Measurements from ENCODE around the gene CACNB1. TPM values are rescaled to one million over a fixed set of nuclear protein-coding genes. Genes with fewer than 3 reads are reported as not detected.

Gene CACNB1
- polyA plus RNA-seq, 6 donors from 2014 or later = 0.09 to 0.32 TPM; not detected in 4

DNA sequence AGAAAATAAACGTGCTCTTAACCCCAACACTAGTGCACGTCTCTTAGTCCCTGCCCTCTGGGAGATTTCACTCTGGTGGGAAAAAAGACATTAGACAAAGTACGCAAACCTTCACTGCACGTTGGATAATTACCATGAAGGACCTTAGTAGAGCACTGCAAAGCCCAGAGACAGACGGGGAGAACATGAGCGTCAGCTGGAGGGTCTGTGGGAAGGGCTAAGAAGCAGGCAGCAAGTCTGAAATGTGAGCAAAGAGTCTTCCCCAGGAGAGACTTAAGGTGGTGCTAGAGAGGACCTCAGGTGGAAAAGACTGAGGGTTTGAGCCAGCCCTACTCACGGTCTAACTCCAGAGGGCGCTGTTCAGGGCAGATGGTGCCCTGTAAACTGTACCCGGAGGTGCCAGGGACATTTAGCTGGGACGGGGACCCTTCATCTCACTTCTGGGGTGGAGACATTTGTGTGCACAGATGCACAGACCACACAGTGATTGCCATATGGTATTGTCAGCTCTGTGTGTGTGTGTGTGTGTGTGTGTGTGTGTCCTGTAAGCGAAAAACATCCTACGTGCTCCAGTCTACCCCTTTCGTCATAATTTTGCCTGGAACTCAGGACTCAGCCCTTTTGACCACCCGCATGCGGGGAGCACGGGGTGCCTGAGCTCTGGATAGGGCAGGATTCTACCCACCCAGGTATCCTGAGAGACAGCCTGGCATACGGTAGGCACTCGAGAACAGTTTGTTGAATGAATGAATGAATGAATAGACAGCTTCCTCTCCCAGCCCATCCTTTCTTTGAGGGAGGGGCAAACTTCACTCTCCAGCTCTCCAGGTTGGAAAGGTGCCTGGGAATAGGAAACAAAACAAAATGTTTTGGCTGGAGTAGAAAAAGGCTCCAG lies 38.3 kb upstream of the CACNB1 start:
- peak; percentile 29 to 40 for ATAC-seq (ENCODE audit: low read depth in 2 of 2)
- DNase-seq = no peak
- Mint-ChIP-seq H3K9me3 (no peaks in the 10 kb centered on the region), H3K27ac (peak overlapping the region in 1 of 6 donors; percentile 6), H3K36me3 (no peaks in the 10 kb centered on the region), H3K4me3 (peak overlapping the region in 1 of 8 donors; percentile 29), H3K27me3 (peaks cover 17 to 32% (median 25%) of the 10 kb centered on the region in 3 donors), H3K4me1 (peaks cover 28 to 37% (median 28%) of the 10 kb centered on the region in 3 donors)

GRCh38 chr17:39231591-39232551 lies 34.4 kb upstream of the CACNB1 start:
- H3K36me3 Mint-ChIP-seq = no peaks in the 10 kb centered on the region
- H3K9me3 Mint-ChIP-seq = no peaks in the 10 kb centered on the region
- ATAC-seq (ENCODE audit: low read depth in 2 of 2) = peak; percentile 86 to 88
- peak overlapping the region in 6 of 8 donors; percentile 4 to 85 (median 50) for H3K4me3 Mint-ChIP-seq
- peaks cover 10 to 18% (median 13%) of the 10 kb centered on the region in 3 donors for H3K4me1 Mint-ChIP-seq
- DNase-seq = peak; percentile 59
- peaks cover 28 to 48% (median 41%) of the 10 kb centered on the region in 3 donors for H3K27me3 Mint-ChIP-seq
- peak overlapping the region in 5 of 6 donors; percentile 34 to 86 (median 64) for H3K27ac Mint-ChIP-seq

DNA sequence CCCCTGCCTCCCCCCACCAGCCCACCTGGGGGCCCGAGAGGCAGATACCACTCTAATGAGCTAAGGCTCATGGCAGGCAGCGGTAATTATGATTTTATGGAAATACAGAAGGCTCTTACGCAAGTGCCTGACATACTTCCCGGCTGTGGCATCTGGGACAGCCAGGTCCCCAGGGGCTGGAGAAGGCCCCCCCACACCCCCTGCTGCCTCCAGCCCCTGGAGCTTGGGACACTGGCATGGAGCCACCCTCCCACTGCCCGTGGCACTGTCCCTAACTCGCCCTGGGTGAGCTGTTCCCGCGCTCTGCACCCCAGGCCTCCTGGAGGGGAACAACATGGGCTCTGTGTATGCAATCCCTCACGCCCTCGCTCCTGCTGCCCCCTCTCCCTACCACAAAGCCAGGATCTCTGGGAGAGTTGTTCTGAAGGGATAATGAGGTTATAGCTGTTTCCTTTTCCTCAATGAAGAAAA lies 33.7 kb upstream of the CACNB1 start:
- H3K4me3 Mint-ChIP-seq = peak overlapping the region in 2 of 8 donors; percentile 9 to 58
- H3K27ac Mint-ChIP-seq = peak overlapping the region in 2 of 6 donors; percentile 34 to 67
- H3K9me3 Mint-ChIP-seq = peaks cover 0 to 1% (median 0%) of the 10 kb centered on the region in 7 donors
- no peaks in the 10 kb centered on the region for H3K36me3 Mint-ChIP-seq
- ATAC-seq (ENCODE audit: low read depth in 2 of 2) (no peak), DNase-seq (no peak)
- H3K4me1 Mint-ChIP-seq = peaks cover 13 to 20% (median 16%) of the 10 kb centered on the region in 3 donors
- H3K27me3 Mint-ChIP-seq = peaks cover 30 to 50% (median 44%) of the 10 kb centered on the region in 3 donors

DNA sequence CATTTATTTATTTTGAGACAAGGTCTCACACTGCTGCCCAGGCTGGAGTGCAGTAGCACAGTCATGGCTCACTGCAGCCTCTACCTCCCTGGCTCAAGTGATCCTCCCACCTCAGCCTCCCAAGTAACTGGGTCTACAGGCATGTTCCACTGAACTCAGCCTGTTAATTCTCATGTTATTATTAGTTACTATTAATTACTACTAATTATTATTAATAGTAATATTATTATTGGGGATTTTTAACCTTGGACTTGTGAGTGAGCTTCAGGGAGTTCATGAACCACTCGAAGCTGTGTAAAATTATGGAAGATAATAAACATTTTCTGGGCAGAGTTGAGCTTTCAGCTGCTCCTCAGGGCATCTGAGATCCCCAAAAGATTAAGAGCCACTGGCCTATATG lies 32.9 kb upstream of the CACNB1 start:
- no peaks in the 10 kb centered on the region for H3K36me3 Mint-ChIP-seq
- H3K27ac Mint-ChIP-seq = no peak overlapping the region
- H3K27me3 Mint-ChIP-seq = peaks cover 34 to 55% (median 50%) of the 10 kb centered on the region in 3 donors
- ATAC-seq (ENCODE audit: low read depth in 2 of 2) (no peak), DNase-seq (no peak)
- peaks cover 16 to 18% (median 16%) of the 10 kb centered on the region in 3 donors for H3K4me1 Mint-ChIP-seq
- no peak overlapping the region for H3K4me3 Mint-ChIP-seq
- peaks cover 0 to 3% (median 0%) of the 10 kb centered on the region in 7 donors for H3K9me3 Mint-ChIP-seq

GRCh38 chr17:39229274-39229913 lies 31.9 kb upstream of the CACNB1 start:
- DNase-seq = no peak
- no peak for ATAC-seq (ENCODE audit: low read depth in 2 of 2)
- Mint-ChIP-seq H3K4me3 (peak overlapping the region in 1 of 8 donors; percentile 18), H3K36me3 (no peaks in the 10 kb centered on the region), H3K9me3 (peaks cover 0 to 3% (median 0%) of the 10 kb centered on the region in 7 donors), H3K4me1 (peaks cover 16 to 23% (median 20%) of the 10 kb centered on the region in 3 donors), H3K27ac (no peak overlapping the region), H3K27me3 (peaks cover 38 to 62% (median 52%) of the 10 kb centered on the region in 3 donors)

GRCh38 chr17:39227364-39227919 lies 30.0 kb upstream of the CACNB1 start:
- Mint-ChIP-seq H3K4me3 (peak overlapping the region in 1 of 8 donors; percentile 9), H3K27me3 (peaks cover 43 to 80% (median 67%) of the 10 kb centered on the region in 3 donors), H3K27ac (no peak overlapping the region), H3K9me3 (peaks cover 0 to 3% (median 0%) of the 10 kb centered on the region in 7 donors), H3K4me1 (peaks cover 22 to 28% (median 23%) of the 10 kb centered on the region in 3 donors), H3K36me3 (peaks cover 0 to 7% of the 10 kb centered on the region in 2 donors)
- ATAC-seq (ENCODE audit: low read depth in 2 of 2) (no peak), DNase-seq (no peak)

DNA sequence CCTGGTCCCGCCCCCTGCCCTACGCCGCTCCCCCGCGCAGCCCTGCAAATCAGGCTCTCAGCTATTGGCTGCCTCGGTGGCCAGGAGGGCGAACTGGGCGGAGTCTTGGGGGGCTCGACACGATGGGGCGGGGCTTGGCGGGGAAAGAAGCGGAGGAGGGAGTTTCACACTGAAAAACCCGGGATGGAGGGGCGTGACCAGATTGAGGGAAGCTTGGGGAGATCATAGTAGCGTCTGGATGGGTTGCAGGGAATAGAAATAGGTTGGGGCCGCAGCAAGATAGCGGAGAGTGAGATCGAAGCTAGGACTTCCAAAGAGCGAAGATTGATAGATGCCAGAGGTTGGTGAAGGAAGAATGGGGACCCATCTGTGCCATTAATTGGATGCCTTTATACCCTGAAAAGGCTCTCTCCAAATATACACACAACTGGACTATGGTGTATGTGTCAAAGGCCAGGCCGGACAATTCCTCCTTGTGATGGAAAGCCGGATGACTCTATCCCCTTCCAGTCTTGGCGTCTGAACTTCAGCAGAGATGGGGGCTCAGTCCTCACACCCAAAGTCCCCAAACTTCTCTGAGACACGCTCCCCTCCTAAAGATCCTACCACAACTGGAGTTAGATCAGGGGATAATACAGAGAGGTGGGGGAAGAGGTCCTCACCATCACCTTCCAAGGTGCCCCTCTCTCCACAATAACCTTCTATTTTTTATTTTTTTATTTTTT lies 28.7 kb upstream of the CACNB1 start:
- Mint-ChIP-seq H3K27me3 (peaks cover 31 to 75% (median 63%) of the 10 kb centered on the region in 3 donors), H3K4me3 (peak overlapping the region; percentile 60 to 93 (median 85)), H3K27ac (peak overlapping the region in 1 of 6 donors; percentile 67), H3K4me1 (peaks cover 12 to 19% (median 13%) of the 10 kb centered on the region in 3 donors), H3K9me3 (peaks cover 0 to 3% (median 0%) of the 10 kb centered on the region in 7 donors), H3K36me3 (peaks cover 0 to 7% of the 10 kb centered on the region in 2 donors)
- ATAC-seq (ENCODE audit: low read depth in 2 of 2) = peak; percentile 46 to 49
- no peak for DNase-seq

GRCh38 chr17:39225308-39225958 lies 28.0 kb upstream of the CACNB1 start, which contains the start of gene STAC2:
TSS of gene STAC2 (minus strand) at chr17:39225945. CDS start at chr17:39225502, 443 bp downstream.
- Mint-ChIP-seq H3K27ac (peak within 1 kb of the TSS in 3 of 6 donors; percentile 24 to 94 (median 68)), H3K36me3 (peaks cover 0 to 7% of the 10 kb centered on the region in 2 donors), H3K4me1 (peaks cover 12 to 19% (median 13%) of the 10 kb centered on the region in 3 donors), H3K4me3 (peak within 1 kb of the TSS; percentile 68 to 93 (median 85)), H3K27me3 (peaks cover 30 to 69% (median 63%) of the 10 kb centered on the region in 3 donors), H3K9me3 (peaks cover 0 to 3% (median 0%) of the 10 kb centered on the region in 7 donors)
- ATAC-seq (ENCODE audit: low read depth in 2 of 2) (peak; percentile 78 to 79), DNase-seq (peak; percentile 62)

GRCh38 chr17:39224778-39225307 lies 27.4 kb upstream of the CACNB1 start:
- Mint-ChIP-seq H3K4me3 (peak overlapping the region in 6 of 8 donors; percentile 75 to 88 (median 82)), H3K27me3 (peaks cover 29 to 73% (median 60%) of the 10 kb centered on the region in 3 donors), H3K27ac (peak overlapping the region in 3 of 6 donors; percentile 24 to 94 (median 68)), H3K9me3 (peaks cover 0 to 3% (median 0%) of the 10 kb centered on the region in 7 donors), H3K36me3 (peaks cover 0 to 7% of the 10 kb centered on the region in 2 donors), H3K4me1 (peaks cover 12 to 19% (median 13%) of the 10 kb centered on the region in 3 donors)
- ATAC-seq (ENCODE audit: low read depth in 2 of 2) (peak; percentile 59 to 66), DNase-seq (no peak)

DNA sequence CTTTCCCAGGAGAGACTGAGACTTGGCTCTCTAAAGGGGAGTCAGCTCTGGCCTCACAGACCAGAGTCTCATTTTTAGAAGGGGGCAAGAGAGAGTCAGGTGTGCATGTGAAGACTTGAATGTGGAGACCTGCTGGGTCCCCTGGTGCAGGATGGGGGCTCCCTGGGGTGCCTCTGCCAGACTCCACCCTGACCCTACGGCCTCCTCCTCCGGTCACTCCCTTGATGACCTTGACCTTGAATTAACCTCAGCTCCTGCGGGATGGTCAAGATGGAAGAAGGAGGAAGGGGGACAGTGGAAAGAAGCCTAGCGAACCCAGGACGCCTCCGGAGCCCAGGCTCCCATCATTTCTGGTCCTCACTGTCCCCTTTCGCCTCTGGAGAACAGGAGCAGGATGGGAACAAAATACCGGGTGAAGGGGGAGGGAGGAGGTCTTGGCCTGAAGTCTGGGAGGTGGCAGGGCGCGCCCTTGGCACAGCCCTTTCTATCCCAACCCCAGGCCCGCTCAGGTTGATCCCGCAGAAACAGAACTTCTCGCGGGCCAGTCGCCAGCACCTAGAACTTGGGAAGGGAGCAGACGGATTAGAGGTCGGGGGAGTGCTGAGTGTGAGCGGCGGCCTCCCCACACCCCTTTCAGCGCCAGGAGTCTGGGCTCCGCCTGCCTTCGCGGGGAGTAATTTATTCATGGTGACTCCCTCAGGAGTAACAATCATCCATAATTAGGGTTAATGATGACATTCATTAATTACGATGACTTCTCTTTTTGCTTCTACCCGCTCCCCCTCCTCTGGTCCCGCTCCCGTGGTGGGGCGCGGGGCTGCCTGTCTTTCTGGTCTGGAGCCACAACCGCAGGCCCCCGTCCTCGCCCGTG lies 26.7 kb upstream of the CACNB1 start:
- DNase-seq = no peak
- H3K9me3 Mint-ChIP-seq = peaks cover 0 to 3% (median 0%) of the 10 kb centered on the region in 7 donors
- H3K36me3 Mint-ChIP-seq = peaks cover 0 to 7% of the 10 kb centered on the region in 2 donors
- H3K4me3 Mint-ChIP-seq = peak overlapping the region; percentile 42 to 91 (median 76)
- peak overlapping the region in 4 of 6 donors; percentile 44 to 89 (median 59) for H3K27ac Mint-ChIP-seq
- peaks cover 28 to 73% (median 59%) of the 10 kb centered on the region in 3 donors for H3K27me3 Mint-ChIP-seq
- H3K4me1 Mint-ChIP-seq = peaks cover 12 to 19% (median 13%) of the 10 kb centered on the region in 3 donors
- ATAC-seq (ENCODE audit: low read depth in 2 of 2) = no peak
